GM21529 (cell line): ENCODE data around the gene YES1.
A peak's percentile ranks its signal among the peaks of the same experiment; 100 is the strongest.
"Not testable (repeated sequence)": the region's sequence is repeated elsewhere in the genome, so short reads cannot be mapped to it uniquely, and the experiment has no call there.

ENCODE experiments used
- ATAC-seq: cut with Tn5 transposase; IDR thresholded peaks from one replicate; pipeline ENCODE4 v1.9.1; 2021; ENCODE audit not compliant: unreplicated experiment

YES1 gene

DNA sequence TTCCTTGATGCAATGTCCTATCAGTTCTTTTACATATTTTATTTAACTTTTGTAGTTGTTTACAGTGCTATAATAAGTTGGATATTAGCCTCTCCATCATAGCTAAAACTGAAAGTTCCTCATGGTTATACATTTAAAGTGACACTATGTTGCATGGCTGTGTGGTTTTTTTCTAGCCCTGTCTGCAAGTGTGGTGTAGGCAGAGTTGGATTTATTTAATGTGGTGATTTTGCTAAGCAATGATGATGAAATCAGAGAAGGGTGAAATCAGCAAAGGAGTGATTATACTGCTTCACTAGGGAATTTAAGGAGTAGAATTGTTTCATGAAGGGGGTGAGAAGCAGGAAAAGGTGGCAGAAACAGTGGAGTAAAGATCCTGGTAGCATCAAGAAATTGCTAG, 81.3 kb downstream of the YES1 start:
- ATAC-seq = no peak

GRCh38 chr18:730120-730519, 81.9 kb downstream of the YES1 start:
- ATAC-seq = not testable (repeated sequence)

- ATAC-seq = no peak
Measured at GRCh38 chr18:725646-726045, 86.4 kb downstream of the YES1 start.

DNA sequence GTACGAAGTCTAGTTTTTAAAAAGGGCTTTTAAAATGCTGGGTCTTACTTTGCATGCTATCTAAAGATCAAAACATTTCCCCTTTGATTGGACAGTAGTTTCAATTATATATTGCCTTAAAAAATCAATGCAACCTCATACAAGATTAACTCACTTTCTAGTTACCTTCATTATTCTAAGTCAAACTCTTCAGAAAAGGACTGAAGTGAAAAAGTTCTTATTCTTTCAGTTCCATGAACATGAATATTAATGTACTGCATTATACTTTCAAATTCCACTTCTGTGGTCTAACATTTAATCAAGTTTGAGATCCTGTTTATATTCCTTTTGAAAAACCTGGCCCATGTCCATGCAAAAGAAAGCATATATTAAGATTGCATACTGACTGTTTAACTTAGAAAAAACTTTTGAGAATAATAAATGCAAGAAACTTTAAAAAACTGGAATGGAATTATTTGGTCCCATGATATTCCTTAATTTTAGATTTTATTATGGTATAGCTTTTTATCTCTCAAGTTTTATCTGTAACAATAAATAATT, 88.4 kb downstream of the YES1 start:
- no peak for ATAC-seq

DNA sequence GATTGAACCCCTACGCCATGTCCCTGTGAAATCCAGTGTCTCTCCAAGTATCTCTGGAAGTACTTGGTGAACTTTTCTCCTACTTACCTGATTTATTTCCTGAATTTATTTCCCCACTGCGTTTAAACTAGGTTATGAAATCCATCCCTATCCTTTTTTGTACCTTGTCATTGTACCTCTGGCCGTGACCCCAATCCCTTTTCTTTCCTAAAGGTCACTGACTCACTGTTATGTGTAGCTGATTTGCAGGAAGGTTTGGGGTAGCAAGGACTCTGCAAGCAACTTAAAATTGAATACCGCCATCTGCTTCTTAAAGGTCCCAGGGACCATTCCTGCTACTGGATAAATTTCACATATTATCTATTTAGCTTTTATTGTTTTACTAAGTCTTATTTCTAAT, 95.0 kb downstream of the YES1 start:
- no peak for ATAC-seq

DNA sequence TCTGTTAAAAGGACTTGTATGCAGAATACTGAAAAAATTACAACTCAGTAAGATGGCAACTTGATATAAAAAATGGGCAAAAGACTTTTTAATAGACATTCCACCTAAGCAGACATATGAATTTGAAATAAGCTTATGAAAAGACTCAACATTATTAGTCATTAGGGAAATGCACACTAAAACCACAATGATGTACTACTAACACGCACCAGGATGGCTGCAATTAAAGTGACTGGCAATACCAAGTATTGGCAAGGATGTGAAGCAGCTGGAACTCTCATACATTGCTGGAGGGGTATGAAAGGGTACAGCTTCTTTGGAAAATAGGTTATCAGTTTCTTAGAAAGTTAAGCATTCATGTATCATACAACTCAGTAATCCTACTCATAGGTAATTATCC, 96.4 kb downstream of the YES1 start:
- no peak for ATAC-seq

DNA sequence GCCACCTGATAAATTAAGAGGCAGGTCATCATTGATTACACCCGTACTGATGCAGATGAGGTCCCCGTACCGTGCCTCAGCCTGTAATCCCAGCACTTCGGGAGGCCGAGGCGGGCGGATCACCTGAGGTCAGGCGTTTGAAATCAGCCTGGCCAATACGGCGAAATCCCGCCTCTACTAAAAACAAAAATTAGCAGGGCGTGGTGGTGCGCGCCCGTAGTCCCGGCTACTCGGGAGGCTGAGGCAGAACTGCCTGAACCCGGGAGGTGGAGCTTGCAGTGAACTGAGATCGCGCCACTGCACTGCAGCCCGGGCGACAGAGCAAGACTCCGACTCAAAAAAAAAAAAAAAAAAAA, 98.9 kb downstream of the YES1 start:
- ATAC-seq = no peak

DNA sequence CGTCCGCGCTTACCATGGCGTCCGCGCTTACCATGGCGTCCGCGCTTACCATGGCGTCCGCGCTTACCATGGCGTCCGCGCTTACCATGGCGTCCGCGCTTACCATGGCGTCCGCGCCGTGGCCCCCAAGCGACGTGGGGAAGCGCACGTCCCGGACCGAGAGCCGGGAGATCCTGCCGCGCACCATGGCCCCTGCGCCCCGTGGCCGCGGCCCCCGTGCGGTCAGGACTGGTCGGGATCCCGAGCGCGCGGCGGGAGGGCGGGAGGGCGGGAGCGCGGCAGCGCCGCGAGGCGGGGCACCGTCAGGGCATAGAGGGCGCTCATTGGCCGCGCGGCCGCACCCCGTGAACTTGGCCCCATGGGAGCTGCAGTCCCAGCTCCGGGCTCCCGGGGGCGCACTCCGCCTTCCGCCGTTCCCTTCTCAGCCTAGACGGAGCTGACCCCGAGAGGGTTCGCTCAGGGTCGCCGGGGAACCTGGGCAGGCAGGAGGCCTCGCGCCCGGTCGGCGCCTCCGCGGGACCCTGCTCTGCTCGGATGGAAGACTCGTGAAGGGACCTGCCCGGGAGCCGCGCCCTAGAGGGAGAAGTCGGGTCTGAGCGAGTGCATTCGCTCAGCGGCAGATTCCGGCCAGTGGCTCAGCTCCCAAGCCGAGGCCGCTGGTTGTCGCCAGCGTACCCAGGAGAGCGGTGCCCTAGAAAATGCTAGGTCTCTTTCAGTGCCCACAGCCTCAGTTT, 99.5 kb downstream of the YES1 start, which contains the start of gene ENOSF1:
Gene ENOSF1, minus strand, starts transcription at position 230 of the 734 bp plus-strand sequence. Its CDS starts 43 bp downstream, at position 187.
- ATAC-seq = peak; percentile 82

GRCh38 chr18:711657-712400, 100.2 kb downstream of the YES1 start:
- peak; percentile 75 for ATAC-seq

- peak; percentile 13 for ATAC-seq
Measured at GRCh38 chr18:711310-711656, 100.8 kb downstream of the YES1 start.

DNA sequence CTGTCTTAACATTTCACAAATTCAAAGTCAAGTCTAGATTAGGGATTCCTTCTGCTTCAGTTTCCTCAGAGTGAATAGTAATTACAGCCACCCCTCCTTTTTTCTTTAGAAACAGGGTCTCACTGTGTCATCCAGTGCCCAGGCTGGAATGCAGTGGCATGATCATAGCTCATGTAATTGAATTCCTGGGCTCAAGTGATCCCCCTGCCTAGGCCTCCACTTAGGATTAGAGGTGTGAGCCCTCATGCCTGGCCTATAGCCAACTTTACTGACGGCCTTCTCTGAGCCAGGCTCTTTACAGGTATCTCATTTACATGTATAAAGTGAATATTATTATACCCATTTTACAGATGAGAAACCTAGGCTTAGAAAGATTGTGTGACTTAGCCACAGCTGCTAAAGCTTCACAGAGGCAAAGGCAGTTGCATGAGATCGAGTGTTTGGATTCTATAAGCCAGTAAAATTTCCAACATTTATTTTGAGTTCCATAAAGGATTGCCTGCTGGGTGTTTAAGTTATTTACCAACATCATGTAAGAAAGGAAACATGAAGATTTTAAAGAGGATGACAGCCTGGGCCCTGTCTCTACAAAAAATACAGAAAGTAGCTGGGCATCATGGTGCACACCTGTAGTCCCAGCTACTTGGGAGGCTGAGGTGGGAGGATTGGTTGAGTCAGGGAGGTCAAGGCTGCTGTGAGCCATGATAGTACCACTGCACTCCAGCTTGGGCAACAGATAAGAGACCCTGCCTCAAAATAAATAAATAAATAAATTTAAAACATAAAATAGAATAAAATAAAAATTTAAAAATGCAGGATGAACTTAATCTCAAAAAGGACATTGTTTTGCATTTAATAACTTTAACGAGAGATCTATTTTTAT, 101.4 kb downstream of the YES1 start:
- no peak for ATAC-seq

DNA sequence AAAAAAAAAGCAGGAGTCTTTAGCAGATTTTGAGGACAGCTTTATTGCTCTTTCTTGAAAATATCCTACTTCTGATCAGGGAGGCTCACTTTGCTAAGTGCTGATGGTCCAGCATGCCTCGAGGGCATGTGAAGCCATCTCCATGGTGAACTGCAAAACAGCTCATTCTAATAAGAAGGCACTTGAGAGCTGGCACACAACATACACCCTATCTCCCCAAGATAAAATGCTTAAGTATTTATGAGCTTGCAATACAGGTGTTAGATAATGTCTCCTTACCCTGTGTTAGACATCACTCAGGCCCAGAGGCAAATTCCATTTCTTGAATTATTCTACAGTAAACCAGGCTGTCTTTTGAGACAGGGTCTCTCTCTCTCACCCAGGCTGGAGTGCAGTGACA, 102.3 kb downstream of the YES1 start:
- no peak for ATAC-seq

DNA sequence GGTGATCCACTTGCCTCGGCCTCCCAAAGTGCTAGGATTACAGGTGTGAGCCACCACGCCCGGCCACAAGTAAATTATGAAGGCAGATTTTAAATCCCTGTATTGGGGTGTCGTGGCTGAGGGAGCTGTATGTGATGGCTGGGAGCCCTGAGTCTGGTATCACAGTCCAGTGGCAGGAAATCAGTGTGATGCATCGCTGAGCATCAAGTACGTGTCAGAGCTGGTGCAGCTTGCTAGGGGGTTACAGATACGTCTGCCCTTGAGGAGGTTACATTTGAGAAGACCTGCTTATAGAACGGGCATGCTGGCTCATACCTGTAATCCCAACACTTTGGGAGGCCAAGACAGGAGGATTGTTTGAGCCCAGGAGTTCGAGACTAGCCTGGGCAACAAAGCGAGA, 103.9 kb downstream of the YES1 start:
- no peak for ATAC-seq

DNA sequence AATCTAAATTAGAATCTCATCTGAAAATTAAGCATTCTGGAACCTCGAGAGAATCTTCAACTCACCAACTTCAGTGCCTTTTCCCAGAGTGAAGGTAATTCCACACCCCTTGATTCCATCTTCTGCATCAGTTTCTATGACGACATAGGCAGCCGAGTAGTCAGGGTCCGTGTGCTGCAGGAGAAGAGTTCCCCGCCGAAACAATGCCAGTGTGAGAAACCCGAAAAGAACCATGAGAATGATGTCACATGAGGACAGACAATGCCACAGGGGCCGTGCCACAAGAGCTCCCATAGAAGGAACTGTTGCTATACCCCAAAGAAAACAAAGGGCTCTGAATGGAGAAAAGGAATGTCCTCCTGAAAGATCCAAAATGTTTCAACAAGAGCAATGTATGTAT, 105.6 kb downstream of the YES1 start:
- ATAC-seq = no peak

GRCh38 chr18:703213-703967, 108.7 kb downstream of the YES1 start:
- no peak for ATAC-seq

DNA sequence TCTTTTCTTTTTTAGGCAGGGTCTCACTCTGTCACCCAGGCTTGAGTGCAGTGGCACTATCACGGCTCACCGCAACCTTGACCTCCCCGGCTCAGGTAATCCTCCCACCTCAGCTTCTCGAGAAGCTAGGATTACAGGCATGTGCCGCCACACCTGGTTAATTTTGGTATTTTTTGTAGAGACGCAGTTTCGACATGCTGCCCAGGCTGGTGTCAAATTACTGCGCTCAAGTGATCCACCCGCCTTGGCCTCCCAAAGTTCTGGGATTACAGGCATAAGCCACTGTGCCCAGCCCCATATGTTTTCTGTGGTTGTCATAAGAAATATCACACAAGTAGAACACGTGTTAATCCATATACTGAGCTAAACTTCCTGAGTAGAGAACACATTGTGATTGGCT, 114.2 kb downstream of the YES1 start:
- ATAC-seq = no peak

- no peak for ATAC-seq
Measured at GRCh38 chr18:697012-697411, 115.0 kb downstream of the YES1 start.

- ATAC-seq = no peak
Measured at GRCh38 chr18:693466-694187, 118.4 kb downstream of the YES1 start.

DNA sequence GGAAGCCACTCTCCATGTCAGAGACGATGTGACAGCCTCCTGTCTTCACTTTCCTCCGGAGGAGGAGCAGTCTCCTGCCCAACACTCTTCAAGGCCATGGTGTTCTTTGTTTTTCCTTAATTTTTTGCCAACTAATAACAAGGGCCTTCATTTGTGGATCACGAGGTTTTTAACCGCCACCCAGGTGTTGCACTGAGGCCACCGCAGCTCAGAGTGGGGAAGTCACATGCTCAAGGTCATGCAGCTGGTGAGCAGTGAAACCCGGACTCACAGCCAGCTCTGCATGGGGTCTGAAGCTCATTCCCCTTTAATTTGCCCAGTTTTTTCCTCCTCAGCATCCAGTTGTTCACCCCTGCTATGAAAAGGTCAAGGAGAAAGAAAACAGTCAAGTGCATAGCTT, 119.2 kb downstream of the YES1 start:
- no peak for ATAC-seq

DNA sequence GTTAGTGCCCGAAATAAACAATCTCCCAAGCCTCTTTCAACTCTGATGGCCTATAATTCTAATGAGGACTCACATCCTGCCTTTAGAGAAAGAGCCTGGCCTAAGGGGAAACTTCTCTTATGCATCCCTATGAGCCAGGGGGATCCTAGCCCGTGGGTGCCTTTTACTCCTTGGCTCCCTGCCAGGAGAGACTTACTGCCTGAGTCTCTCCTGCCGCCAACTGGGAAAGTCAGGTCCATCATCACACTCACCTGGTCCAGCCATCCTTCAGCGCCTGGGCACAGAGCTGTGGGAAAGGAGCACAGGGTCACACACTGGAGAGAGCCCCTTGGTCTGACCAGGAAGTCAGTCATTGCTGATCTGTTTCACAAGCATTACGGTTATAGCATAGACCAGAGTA, 123.7 kb downstream of the YES1 start:
- no peak for ATAC-seq
